ENCODE data around the gene CDT1.

CDT1 gene

GRCh38 chr16:88804173-88804551 is 573 bp downstream of the CDT1 start:
- in situ Hi-C loops (cut with MboI; ENCODE audit: low sequenced_read_pairs) = no loop called here

GRCh38 chr16:88804552-88805339 is 1.2 kb downstream of the CDT1 start:
- in situ Hi-C loops (cut with MboI; ENCODE audit: low sequenced_read_pairs) = no loop called here

- in situ Hi-C loops (cut with MboI; ENCODE audit: low sequenced_read_pairs) = no loop called here
Observed at GRCh38 chr16:88805340-88805715, 1.7 kb downstream of the CDT1 start.

GRCh38 chr16:88805887-88806393 is 2.4 kb downstream of the CDT1 start:
- in situ Hi-C loops (cut with MboI; ENCODE audit: low sequenced_read_pairs) = no loop called here

GRCh38 chr16:88806491-88807111 is 3.0 kb downstream of the CDT1 start:
- in situ Hi-C loops (cut with MboI; ENCODE audit: low sequenced_read_pairs) = no loop called here

- in situ Hi-C loops (cut with MboI; ENCODE audit: low sequenced_read_pairs) = no loop called here
Observed at GRCh38 chr16:88807142-88807625, 3.6 kb downstream of the CDT1 start.

GRCh38 chr16:88807626-88808453 is 4.3 kb downstream of the CDT1 start:
- in situ Hi-C loops (cut with MboI; ENCODE audit: low sequenced_read_pairs) = no loop called here

- in situ Hi-C loops (cut with MboI; ENCODE audit: low sequenced_read_pairs) = no loop called here
Observed at GRCh38 chr16:88809068-88809675, 5.6 kb downstream of the CDT1 start.

GRCh38 chr16:88809676-88810165 is 6.1 kb downstream of the CDT1 start:
- in situ Hi-C loops (cut with MboI; ENCODE audit: low sequenced_read_pairs) = no loop called here

GRCh38 chr16:88810166-88810911 is 6.8 kb downstream of the CDT1 start:
- in situ Hi-C loops (cut with MboI; ENCODE audit: low sequenced_read_pairs) = no loop called here

GRCh38 chr16:88810912-88811768 is 7.6 kb downstream of the CDT1 start:
- in situ Hi-C loops (cut with MboI; ENCODE audit: low sequenced_read_pairs) = no loop called here

GRCh38 chr16:88811769-88812512 is 8.4 kb downstream of the CDT1 start, which contains the start of gene APRT:
APRT (minus strand) TSS chr16:88811928; CDS start chr16:88811899, 29 bp downstream.
- in situ Hi-C loops (cut with MboI; ENCODE audit: low sequenced_read_pairs) = no loop called here

- in situ Hi-C loops (cut with MboI; ENCODE audit: low sequenced_read_pairs) = no loop called here
Observed at GRCh38 chr16:88812513-88813268, 9.1 kb downstream of the CDT1 start.

- in situ Hi-C loops (cut with MboI; ENCODE audit: low sequenced_read_pairs) = no loop called here
Observed at GRCh38 chr16:88813269-88814143, 9.9 kb downstream of the CDT1 start.

GRCh38 chr16:88814144-88814502 is 10.5 kb downstream of the CDT1 start:
- in situ Hi-C loops (cut with MboI; ENCODE audit: low sequenced_read_pairs) = no loop called here

- in situ Hi-C loops (cut with MboI; ENCODE audit: low sequenced_read_pairs) = no loop called here
Observed at GRCh38 chr16:88815227-88815626, 11.6 kb downstream of the CDT1 start.
